Ramos (cell line): Measurements from ENCODE around the gene ERAL1.

Source experiments
- in situ Hi-C: fragments of 300-500 bp; cut with MboI; formaldehyde crosslinking; loops from one replicate; pipeline ENCODE4 v1.14.3; 2022; ENCODE audit warnings: low sequenced_read_pairs; ENCODE audit not compliant: unreplicated experiment

ERAL1 gene

GRCh38 chr17:28846699-28847098, 8.1 kb upstream of the ERAL1 start:
- in situ Hi-C loops = loop anchor here (25.0 kb wide), 1 partner anchor 441 kb away; the partner anchor contains the start of gene NUFIP2

DNA sequence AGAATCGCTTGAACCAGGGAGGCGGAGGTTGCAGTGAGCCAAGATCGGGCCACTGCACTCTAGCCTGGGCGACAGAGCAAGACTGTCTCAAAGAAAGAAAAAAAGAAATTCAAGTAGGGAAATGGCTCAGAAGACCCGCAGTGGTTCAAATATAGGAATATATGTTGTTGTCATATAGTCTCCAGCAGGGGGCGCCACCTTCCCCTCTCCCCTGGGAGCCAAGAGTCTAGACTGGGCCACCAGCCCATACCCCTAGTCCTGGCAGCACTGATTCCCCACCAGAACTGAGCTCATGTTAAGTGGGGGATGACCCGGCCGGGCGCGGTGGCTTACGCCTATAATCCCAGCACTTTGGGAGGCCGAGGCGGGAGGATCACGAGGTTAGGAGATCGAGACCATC, 6.1 kb upstream of the ERAL1 start:
- in situ Hi-C loops = loop anchor here (25.0 kb wide), 1 partner anchor 439 kb away; the partner anchor contains the start of gene NUFIP2

DNA sequence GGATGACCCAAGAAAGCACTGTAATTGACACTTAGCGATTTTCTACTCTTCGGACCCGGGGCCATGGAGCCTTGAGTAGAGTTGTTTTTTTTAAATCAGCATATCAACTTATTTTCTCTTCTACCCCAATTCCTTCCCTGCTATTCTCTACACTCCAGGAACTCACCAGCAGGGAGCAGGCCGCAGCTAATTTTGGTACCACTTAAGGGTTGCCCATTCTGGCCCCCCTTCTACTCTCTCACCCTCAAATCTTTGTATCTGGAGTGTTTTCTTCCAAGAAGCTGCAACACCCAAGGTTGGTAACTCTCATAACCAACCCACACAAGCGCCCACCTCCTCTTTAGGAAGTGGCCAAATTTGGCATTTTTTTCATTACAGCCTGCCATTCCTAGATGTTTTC, 5.5 kb upstream of the ERAL1 start:
- in situ Hi-C loops = loop anchor here (25.0 kb wide), 1 partner anchor 438 kb away; the partner anchor contains the start of gene NUFIP2

DNA sequence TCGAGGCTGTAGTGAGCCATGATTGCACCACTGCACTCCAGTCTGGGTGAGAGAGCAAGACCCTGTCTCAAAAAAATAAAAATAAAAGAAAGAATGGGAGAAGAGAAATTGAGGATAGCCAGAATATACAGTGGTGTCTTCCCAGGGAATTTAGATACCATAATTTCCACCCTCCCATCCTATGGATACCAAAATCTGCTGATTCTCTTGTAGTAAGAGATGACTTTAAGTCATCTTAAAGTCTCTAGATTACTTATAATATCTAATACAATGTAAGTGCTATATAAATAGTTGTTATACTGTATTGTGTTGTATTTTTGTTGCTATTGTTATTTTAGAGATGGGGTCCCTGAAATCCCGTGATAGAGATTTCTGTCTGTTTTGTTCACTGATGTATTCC, 1.5 kb upstream of the ERAL1 start:
- in situ Hi-C loops = loop anchor here (10.0 kb wide), 1 partner anchor 58 kb away; no protein-coding TSS in a partner anchor

- in situ Hi-C loops = loop anchor here (5.0 to 10.0 kb wide), 2 partner anchors 37 to 61 kb away; no protein-coding TSS in a partner anchor
Observed at GRCh38 chr17:28855336-28855679, 492 bp downstream of the ERAL1 start.

DNA sequence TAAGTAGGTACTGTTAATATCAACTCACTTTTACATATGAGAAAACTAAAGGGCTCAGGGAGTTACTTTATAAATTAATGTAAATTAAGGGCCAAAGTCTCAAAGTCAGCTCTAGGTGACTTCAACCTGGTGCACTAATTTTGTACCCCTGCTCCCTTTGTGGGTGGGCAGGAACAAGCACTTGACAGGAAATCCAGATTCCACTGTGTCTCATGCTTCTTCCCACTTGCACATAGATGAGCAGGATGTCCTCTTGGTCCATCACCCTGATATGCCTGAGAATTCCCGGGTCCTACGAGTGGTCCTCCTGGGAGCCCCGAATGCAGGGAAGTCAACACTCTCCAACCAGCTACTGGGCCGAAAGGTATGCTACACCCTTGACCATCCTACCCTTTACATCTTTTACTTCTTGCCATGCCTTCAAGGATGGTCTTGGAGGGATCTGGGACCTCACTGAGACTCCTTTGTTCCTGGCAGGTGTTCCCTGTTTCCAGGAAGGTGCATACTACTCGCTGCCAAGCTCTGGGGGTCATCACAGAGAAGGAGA, 1.3 kb downstream of the ERAL1 start:
- in situ Hi-C loops = loop anchor here (5.0 to 10.0 kb wide), 2 partner anchors 36 to 61 kb away; no protein-coding TSS in a partner anchor

- in situ Hi-C loops = loop anchor here (5.0 to 10.0 kb wide), 2 partner anchors 34 to 63 kb away; no protein-coding TSS in a partner anchor
Observed at GRCh38 chr17:28857905-28858800, 3.3 kb downstream of the ERAL1 start.

GRCh38 chr17:28858801-28859355, 4.1 kb downstream of the ERAL1 start:
- in situ Hi-C loops = loop anchor here (5.0 to 10.0 kb wide), 2 partner anchors 33 to 64 kb away; no protein-coding TSS in a partner anchor

GRCh38 chr17:28860363-28860808, 5.6 kb downstream of the ERAL1 start:
- in situ Hi-C loops = loop anchor here (5.0 kb wide), 1 partner anchor 52 kb away; no protein-coding TSS in a partner anchor

DNA sequence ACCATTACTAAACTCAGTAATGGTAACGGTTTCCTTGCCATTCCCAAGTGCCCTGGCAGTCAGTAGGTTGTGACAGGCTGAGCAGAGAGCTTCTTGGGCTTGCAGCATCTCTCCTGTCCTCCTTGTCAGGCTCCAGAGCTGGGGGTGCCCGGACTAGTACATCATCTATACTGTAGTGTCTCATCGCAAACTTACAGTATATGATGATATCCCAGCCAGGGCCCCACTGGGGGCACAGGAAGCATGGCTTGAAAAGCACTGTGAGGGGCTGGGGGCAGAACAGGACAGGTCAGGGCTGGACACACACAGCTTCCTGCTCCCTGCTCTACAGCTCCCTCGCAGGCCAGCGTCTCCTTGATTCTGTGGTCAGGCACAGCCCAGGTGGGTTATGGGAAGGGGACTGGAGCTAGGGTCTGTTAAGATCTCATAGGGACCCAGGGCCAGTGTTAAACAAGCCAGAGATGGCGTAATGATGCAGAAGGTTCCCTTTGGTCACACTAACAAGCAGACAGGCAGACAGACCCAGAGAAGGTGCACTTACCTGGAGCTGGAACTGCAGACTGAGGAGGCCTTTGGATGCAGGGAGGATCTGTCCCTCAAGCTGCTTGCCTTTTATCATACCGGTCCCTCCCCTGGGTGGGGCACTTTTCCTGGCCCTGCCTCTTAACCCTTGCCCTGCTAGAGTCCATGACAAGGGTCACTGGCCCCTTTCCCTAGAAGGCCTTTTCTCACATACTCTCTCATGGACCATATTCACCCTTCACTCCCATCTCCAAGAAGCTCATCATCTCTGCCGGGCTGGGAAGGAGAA, 6.8 kb downstream of the ERAL1 start:
- in situ Hi-C loops = loop anchor here (5.0 kb wide), 1 partner anchor 51 kb away; no protein-coding TSS in a partner anchor

DNA sequence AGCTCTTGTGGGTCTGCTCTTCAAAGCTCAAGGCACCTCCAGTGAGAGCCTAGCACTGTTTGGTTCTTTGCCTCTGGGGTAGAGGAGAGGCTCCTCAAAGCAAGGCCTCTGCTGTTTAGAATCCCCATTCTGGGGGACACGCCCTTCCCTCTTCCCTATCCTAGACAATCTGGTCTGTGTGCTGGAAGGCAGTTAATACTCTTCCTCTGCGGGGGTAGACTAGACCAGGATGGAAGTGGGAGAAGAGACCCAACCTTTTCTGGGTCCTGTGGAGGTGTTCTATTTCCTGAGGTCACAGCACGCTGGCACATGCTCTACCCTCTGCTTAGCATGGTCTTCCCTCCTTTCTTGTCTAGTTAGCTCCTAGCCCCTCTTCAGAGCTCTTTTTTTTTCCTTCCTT, 7.7 kb downstream of the ERAL1 start:
- in situ Hi-C loops = loop anchor here (5.0 kb wide), 1 partner anchor 50 kb away; no protein-coding TSS in a partner anchor

GRCh38 chr17:28863953-28864352, 9.1 kb downstream of the ERAL1 start:
- in situ Hi-C loops = loop anchor here (5.0 kb wide), 1 partner anchor 48 kb away; no protein-coding TSS in a partner anchor

DNA sequence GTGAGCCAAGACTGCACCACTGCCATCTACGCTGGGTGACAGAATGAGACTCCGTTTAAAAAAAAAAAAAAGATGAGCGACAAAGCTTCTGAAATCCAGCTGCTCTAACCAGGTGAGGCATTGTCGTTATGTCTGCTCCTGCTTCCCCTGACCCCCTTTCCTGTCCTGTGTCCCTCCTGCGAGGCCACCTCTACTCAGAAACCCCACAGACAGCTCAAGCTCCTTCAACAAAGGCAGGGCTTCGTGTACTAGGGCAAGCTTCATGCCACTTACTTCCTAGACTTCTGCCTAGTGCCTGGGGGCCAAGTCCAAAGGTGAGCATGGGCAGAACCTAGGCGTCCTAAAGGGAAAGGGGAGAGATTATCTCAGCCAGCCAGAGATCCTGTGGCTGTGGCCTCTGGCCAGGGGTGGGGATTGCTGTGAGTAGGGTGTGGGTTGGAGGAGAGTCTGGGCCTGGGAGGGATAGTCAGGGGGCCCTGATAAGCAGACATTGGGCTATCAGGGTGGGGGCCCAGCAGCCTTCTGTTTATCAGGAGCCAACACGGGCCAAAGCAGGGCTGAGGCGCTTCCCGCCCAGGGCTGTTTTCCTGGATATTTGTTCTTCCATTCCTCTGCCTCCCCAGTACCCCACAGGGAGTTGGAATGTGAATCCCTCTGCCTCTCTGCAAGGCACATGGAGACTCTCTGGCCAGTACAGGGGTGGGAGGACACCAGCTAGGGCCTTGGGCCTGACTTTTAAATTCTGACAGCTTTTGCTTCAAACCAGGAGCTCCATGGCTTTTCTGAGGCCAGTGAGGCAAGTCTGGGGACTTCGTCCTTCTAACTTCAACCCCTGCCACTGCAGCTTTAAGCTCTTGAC, 10.4 kb downstream of the ERAL1 start:
- in situ Hi-C loops = loop anchor here (5.0 kb wide), 1 partner anchor 47 kb away; no protein-coding TSS in a partner anchor

DNA sequence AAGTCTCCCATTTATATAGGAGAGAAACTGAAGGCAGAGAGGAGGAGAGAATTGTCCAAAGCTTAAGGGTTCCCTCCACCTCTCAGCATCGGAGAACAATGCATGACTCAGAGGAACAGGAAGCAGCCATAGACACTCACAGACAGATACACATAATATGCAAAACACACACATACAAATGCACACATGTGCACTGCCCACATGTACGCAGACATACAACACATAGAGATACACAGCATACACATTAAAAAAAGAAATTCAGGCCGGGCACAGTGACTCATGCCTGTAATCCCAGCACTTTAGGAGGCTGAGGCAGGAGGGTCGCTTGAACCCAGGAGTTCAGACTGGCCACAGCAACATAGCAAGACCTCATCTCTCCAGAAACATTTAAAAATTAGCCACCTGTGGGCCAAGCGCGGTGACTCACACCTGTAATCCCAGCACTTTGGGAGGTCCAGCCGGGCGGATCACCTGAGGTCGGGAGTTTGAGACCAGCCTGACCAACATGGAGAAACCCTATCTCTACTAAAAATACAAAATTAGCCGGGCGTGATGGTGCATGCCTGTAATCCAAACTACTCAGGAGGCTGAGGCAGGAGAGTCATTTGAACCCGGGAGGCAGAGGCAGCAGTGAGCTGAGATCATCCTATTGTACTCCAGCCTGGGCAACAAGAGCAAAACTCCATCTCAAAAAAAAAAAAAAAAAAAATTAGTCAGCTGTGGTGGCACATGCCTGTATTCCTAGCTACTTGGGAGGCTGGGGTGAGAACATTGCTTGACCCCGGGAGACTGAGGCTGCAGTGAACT, 11.3 kb downstream of the ERAL1 start:
- in situ Hi-C loops = no loop called here

- in situ Hi-C loops = no loop called here
Observed at GRCh38 chr17:28867276-28867675, 12.5 kb downstream of the ERAL1 start.

DNA sequence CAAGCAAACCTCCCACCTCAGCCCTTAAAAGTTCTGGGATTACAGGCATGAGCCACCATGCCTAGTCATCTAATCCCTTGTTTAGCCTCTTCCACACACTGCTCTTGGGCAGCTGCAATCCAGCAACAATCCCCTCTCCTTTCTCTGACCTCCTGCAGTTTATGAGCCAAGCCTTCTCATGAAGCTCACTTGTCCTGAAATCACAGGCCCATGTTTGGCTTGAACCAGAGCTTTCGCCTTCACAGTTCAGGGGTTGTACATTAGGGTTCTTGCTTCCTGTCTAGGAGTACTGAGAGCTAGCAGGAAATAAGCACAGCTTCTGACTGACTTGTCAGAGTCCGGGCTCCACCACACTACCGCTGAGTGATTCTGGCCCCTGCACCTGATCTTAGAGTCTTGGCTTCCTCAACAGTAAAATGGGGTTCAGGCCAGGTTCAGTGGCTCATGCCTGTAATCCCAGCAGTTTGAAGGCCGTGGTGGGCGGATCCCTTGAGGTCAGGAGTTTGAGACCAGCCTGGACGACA, 16.3 kb downstream of the ERAL1 start:
- in situ Hi-C loops = no loop called here

- in situ Hi-C loops = no loop called here
Observed at GRCh38 chr17:28873839-28874238, 19.0 kb downstream of the ERAL1 start.

DNA sequence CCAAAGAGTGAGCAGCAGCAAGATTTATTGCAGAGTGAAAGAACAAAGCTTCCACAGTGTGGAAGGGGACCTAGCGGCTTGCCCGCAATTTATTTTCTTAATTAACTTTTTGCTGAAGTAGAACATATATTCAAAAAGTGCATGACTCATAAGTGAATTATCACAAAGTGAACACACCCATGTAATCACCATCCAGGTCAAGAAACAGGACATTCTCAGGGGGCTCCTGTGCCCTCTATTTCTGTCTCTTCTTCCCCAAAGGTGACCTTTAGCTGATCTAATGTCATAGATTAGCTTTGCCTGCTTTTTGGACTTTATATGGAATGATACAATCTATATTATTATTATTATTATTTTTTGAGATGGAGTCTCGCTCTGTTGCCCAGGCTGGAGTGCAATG, 19.9 kb downstream of the ERAL1 start:
- in situ Hi-C loops = no loop called here
